ENCODE data around the gene MYL5.

- TF ChIP-seq YY1 (IDR thresholded peaks at IDR 0.05; ENCODE audit: insufficient read depth, insufficient read length) (no peak), ZNF274 (IDR thresholded peaks at IDR 0.05; ENCODE audit: low read depth, low read length) (no peak), SUZ12 (IDR thresholded peaks at IDR 0.05; ENCODE audit: extremely low read depth, insufficient read depth, insufficient read length) (no peak)
Measured at GRCh38 chr4:637536-638280, 36.6 kb upstream of the MYL5 start.
